HepG2 (cell line): ENCODE results near the gene COQ10B. TPM values are rescaled to one million over a fixed set of nuclear protein-coding genes. Genes with fewer than 3 reads are reported as not detected.

Source experiments
- CCDC6 ChIP-seq: sonication (generic); formaldehyde crosslinking; IDR thresholded peaks from 2 replicates; pipeline ENCODE4 v1.8.1; 2022; ENCODE audit warnings: mild to moderate bottlenecking, missing genetic modification reagents, moderate library complexity
- DNMT1 ChIP-seq: sonication (generic); formaldehyde crosslinking; IDR thresholded peaks from 2 replicates; pipeline ENCODE4 v1.5.1; 2020; ENCODE audit warnings: mild to moderate bottlenecking, missing genetic modification reagents
- HDAC1 ChIP-seq: sonication (generic); formaldehyde crosslinking; IDR thresholded peaks from 2 replicates; pipeline ENCODE4 v1.5.1; 2020; ENCODE audit warnings: mild to moderate bottlenecking, missing genetic modification reagents
- KAT7 ChIP-seq: IDR thresholded peaks from 2 replicates; pipeline ENCODE4 v1.6.1; 2018; ENCODE audit warnings: borderline replicate concordance, missing compliant biosample characterization
- KLF9 ChIP-seq: IDR thresholded peaks from 2 replicates; pipeline ENCODE4 v1.6.1; 2016; ENCODE audit warnings: low read depth
- MAZ ChIP-seq, 2 experiments: sonication (generic) in 1 of 2; formaldehyde crosslinking in 1 of 2; IDR thresholded peaks; 2 replicates each; pipeline versions ENCODE4 v1.5.0 to v1.6.1; 2012 to 2020; ENCODE audit warnings: low read depth in 2 of 2, mild to moderate bottlenecking in 2 of 2, borderline replicate concordance in 1 of 2, improper control_type of control experiment in 1 of 2, low read length in 1 of 2, missing genetic modification reagents in 1 of 2, moderate library complexity in 1 of 2
- NCOA1 ChIP-seq: sonication (generic); formaldehyde crosslinking; IDR thresholded peaks from 2 replicates; pipeline ENCODE4 v1.9.0; 2021; ENCODE audit warnings: missing genetic modification reagents
- NFIB ChIP-seq: sonication (generic); formaldehyde crosslinking; IDR thresholded peaks from 2 replicates; pipeline ENCODE4 v1.9.0; 2021; ENCODE audit warnings: missing genetic modification reagents, mild to moderate bottlenecking, borderline replicate concordance
- PLRG1 ChIP-seq: fragments of 450-650 bp; conservative IDR thresholded peaks from 2 replicates; pipeline ENCODE4 v1.6.1; 2016
- SAP130 ChIP-seq: IDR thresholded peaks from 2 replicates; pipeline ENCODE4 v1.6.1; 2016; ENCODE audit warnings: low read depth
- STAG1 ChIP-seq: sonication (generic); formaldehyde crosslinking; IDR thresholded peaks from 2 replicates; pipeline ENCODE4 v1.4.0; 2020; ENCODE audit warnings: missing genetic modification reagents
- THAP8 ChIP-seq: sonication (generic); formaldehyde crosslinking; IDR thresholded peaks from 2 replicates; pipeline ENCODE4 v1.5.1; 2020; ENCODE audit warnings: missing genetic modification reagents, mild to moderate bottlenecking, borderline replicate concordance
- YEATS4 ChIP-seq: sonication (generic); formaldehyde crosslinking; IDR thresholded peaks from 2 replicates; pipeline ENCODE4 v1.4.0; 2020; ENCODE audit warnings: missing genetic modification reagents, borderline replicate concordance
- ZFAT ChIP-seq: sonication (generic); formaldehyde crosslinking; conservative IDR thresholded peaks from 2 replicates; pipeline ENCODE4 v1.8.1; 2023; ENCODE audit warnings: missing genetic modification reagents, inconsistent platforms
- ZFP36 ChIP-seq: fragments of 150-350 bp; IDR thresholded peaks from 2 replicates; pipeline ENCODE4 v1.6.1; 2018; ENCODE audit warnings: borderline replicate concordance, low read length, low read depth; ENCODE audit not compliant: partially characterized antibody
- ZNF282 ChIP-seq: fragments of 450-650 bp; IDR thresholded peaks from 2 replicates; pipeline ENCODE4 v1.6.1; 2018; ENCODE audit not compliant: partially characterized antibody
- ZNF34 ChIP-seq: sonication (generic); formaldehyde crosslinking; IDR thresholded peaks from 2 replicates; pipeline ENCODE4 v1.4.0; 2020; ENCODE audit warnings: mild to moderate bottlenecking, missing genetic modification reagents, borderline replicate concordance
- ZNF382 ChIP-seq: sonication (generic); formaldehyde crosslinking; IDR thresholded peaks from 2 replicates; pipeline ENCODE4 v1.5.0; 2020; ENCODE audit warnings: missing genetic modification reagents, mild to moderate bottlenecking, borderline replicate concordance
- ZNF577 ChIP-seq: sonication (generic); formaldehyde crosslinking; IDR thresholded peaks from 2 replicates; pipeline ENCODE4 v1.4.0; 2020; ENCODE audit warnings: mild to moderate bottlenecking, low read depth, missing genetic modification reagents, borderline replicate concordance
- ZNF598 ChIP-seq: sonication (generic); formaldehyde crosslinking; IDR thresholded peaks from 2 replicates; pipeline ENCODE4 v1.5.1; 2020; ENCODE audit warnings: mild to moderate bottlenecking, missing genetic modification reagents, borderline replicate concordance
- ZNF646 ChIP-seq: sonication (generic); formaldehyde crosslinking; IDR thresholded peaks from 2 replicates; pipeline ENCODE4 v1.9.0; 2021; ENCODE audit warnings: mild to moderate bottlenecking, missing genetic modification reagents
- ZNF674 ChIP-seq: sonication (generic); formaldehyde crosslinking; IDR thresholded peaks from 2 replicates; pipeline ENCODE4 v1.5.0; 2020; ENCODE audit warnings: low read depth, mild to moderate bottlenecking, missing genetic modification reagents
- ZNF879 ChIP-seq: sonication (generic); formaldehyde crosslinking; IDR thresholded peaks from 2 replicates; pipeline ENCODE4 v1.8.1; 2023; ENCODE audit warnings: missing genetic modification reagents
- polyA plus RNA-seq, 8 experiments: library from polyadenylated mRNA; depleted of rRNA in 3 of 8; stranded (reverse) in 7 of 8; unstranded in 1 of 8; fragments of >200 nt; fragmentation: Illumina TruSeq in 4 of 8; extraction: Trizol in 4 of 8; gene quantifications; 2 replicates each; pipeline versions ENCODE4 v1.2.1 to v1.2.3, GENCODE V29; 2011 to 2016; ENCODE audit warnings: low read depth in 4 of 8, missing spikeins in 1 of 8, mixed read lengths in 1 of 8; ENCODE audit not compliant: insufficient read depth in 1 of 8
- total RNA-seq, 5 experiments: library from RNA; depleted of rRNA; stranded (reverse); fragments of >200 nt; fragmentation: Illumina TruSeq; extraction: Trizol; gene quantifications; 2 replicates each; pipeline ENCODE4 v1.2.3, GENCODE V29; 2016; ENCODE audit warnings: low read depth in 1 of 5

COQ10B gene
- total and polyA plus RNA-seq, 2 of the 13 experiments (the other 11 are each of a cell fraction or from before 2014, with no cell fraction given): 4.6 to 34.9 TPM

- TF ChIP-seq ZNF598 (peak; percentile 97), ZNF674 (peak; percentile 95; the same call in 1 of the 2 replicates), STAG1 (CRISPR knock-in tag) (peak; percentile 12; the same call in 1 of the 2 replicates), ZNF646 (no peak), THAP8 (peak; percentile 94), DNMT1 (peak; percentile 99), ZNF282 (no peak), NCOA1 (CRISPR knock-in tag) (peak; percentile 63; the same call in 1 of the 2 replicates), ZNF879 (CRISPR knock-in tag) (peak; percentile 92), ZNF577 (CRISPR knock-in tag) (0 out of 2 replicates have a peak, but pooled peaks have one; percentile 77), PLRG1 (no peak), ZFAT (0 out of 2 replicates have a peak, but pooled peaks have one; percentile 0), HDAC1 (CRISPR knock-in tag) (peak; percentile 99), ZNF34 (peak; percentile 95; the same call in 1 of the 2 replicates), NFIB (CRISPR knock-in tag) (no peak), ZFP36 (no peak), KAT7 (CRISPR knock-in tag) (peak; percentile 99), KLF9 (CRISPR knock-in tag) (peak; percentile 92), CCDC6 (peak; percentile 98), YEATS4 (CRISPR knock-in tag) (peak; percentile 99; the same call in 1 of the 2 replicates), SAP130 (CRISPR knock-in tag) (peak; percentile 99), ZNF382 (CRISPR knock-in tag) (no peak), MAZ (IDR thresholded peaks at IDR 0.05; ENCODE audit: borderline replicate concordance, low read depth, low read length) (peak; percentile 79), MAZ (CRISPR knock-in tag; IDR thresholded peaks at IDR 0.05; ENCODE audit: low read depth) (peak; percentile 99)
Measured at GRCh38 chr2:197515739-197516392, 62.5 kb downstream of the COQ10B start, which contains the start of gene MOB4 (continued).
